GM19025 (cell line): ENCODE data around the gene JAKMIP1.
A peak's percentile ranks its signal among the peaks of the same experiment; 100 is the strongest.

Source experiments
- ATAC-seq: cut with Tn5 transposase; IDR thresholded peaks from one replicate; pipeline ENCODE4 v1.9.1; 2021; ENCODE audit warnings: mild to moderate bottlenecking, low read depth, moderate library complexity; ENCODE audit not compliant: unreplicated experiment

JAKMIP1 gene

DNA sequence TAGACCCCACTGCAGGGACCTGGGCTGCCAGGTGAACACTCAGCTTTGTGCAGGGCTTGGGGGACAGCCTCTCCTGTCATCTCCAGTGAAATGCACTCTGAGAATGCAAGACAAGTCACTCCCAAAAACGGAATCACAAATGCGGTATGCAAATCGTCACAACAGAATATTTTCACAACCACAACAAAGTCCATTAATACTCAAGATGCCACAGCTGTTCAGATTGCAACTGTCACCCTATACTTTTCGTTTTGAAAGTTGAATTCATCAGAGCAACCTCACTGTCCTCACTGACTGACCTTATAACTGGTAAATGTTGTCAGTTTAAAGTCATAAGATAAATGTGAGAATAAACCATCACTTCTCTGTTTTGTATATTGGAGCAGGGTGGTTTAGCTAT is 16.6 kb downstream of the JAKMIP1 start:
- peak; percentile 42 for ATAC-seq

DNA sequence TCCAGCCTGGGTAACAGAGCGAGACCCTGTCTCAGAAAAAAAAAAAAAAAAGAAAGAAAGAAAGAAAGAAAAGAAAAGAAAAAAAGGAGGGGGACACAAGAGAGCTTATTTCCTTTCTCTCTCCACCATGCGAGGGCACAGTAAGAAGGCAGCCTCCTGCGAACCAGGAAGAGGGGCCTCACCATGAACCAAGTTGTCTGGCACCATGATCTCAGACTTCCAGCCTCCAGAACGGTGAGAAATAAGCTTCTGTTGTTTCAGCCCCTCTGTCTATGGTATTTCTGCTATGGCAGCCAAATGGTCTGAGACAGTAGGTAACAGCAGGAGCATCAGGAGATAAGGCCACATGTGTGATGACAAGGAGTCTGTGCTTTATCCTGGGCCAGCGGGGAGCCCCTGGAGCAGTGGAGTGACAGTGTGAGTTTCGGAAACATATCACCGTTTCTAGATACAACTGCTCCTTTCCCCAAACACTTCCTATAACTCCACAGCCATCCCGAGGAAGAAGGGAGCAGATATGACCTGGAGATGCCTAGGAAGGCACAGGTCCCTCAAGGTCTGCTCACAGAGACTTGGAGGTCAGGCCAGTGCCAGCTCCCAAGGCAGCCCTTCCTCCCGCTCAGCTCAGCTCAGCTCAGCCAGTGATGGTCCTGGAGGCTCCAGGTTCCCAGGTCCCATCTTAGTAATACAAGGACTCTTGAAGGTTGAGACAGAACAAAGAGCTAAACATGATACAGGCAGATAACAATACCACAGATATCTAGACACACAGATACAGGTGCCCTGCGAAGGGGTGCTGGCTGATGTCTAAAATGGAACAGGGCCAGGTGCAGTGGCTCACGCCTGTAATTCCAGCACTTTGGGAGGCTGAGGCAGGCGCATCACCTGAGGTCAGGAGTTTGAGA is 17.7 kb downstream of the JAKMIP1 start:
- no peak for ATAC-seq

DNA sequence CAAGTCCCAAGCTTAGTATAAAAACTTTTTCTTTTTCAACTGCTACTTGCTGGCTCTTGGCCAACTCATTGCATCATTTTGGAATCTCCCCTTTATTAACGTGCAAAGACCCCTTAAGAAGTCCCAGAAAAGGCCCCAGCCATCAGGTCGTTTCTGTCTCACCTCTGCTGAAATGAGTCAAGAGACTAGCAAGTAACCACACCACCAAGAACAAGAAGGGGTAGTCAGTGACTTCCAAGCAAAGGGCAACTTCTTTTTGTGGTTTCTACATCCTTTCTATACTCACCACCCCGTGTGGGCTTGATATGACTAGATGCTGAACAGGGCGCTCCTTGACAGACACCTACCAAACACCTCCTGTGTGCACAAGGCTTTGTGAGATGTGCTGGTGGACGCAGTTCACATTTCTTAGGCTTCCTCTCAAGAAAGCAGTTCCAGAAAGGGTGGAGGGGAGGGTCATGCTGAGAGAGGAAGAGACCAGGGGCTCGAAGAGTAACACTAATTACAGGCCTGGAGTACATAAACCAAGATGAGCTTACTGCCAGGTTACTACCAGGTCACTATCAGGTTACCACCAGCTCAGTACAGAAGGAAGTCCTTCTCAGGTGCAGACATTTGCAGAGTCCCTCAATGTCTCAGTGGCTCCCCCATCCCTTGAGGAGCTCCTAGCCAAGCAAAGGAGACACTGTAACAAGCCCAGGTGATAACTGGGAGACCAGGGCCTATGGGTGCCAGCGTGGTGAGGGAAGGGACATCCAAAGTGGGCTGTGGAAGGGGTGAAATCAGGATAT is 19.3 kb downstream of the JAKMIP1 start:
- ATAC-seq, result peak; percentile 79

DNA sequence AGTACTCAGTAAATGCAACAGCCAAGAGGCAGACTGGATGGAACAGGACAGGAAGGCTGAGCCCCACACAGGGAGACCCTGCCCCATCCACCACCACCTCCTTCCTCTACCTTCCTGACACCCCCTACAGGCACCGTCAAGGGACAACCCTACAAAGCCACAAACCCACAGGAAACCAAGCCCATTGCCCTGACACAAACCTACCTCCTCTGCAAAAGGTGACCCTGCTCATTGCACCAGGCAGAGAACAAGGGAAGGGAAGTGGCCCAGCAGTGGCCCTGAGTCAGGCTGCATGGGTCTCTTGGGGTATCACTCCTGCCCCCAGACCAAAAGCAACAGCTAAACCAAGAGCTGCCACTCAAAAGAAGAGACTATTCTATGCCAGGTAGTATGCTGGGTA is 21.0 kb downstream of the JAKMIP1 start:
- ATAC-seq, result no peak

DNA sequence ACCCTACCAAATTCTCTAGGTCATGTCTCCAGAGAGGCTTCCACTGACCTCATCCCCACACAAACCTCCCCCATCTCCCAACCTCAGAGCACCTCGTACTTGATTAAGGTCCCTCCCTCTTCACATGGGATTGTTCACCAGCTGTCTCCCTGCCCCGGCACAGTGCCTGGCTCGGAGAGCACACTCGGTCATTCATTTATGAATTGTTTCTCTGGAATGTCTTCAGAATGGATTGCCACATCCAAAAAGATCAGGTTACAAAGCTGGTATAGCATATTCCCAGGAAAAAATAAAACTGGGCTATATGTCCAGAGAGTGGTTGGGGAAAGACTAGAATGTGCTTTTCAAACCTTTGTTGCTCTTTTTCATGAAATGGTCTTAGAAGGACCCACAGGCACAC is 21.6 kb downstream of the JAKMIP1 start:
- ATAC-seq, result no peak

DNA sequence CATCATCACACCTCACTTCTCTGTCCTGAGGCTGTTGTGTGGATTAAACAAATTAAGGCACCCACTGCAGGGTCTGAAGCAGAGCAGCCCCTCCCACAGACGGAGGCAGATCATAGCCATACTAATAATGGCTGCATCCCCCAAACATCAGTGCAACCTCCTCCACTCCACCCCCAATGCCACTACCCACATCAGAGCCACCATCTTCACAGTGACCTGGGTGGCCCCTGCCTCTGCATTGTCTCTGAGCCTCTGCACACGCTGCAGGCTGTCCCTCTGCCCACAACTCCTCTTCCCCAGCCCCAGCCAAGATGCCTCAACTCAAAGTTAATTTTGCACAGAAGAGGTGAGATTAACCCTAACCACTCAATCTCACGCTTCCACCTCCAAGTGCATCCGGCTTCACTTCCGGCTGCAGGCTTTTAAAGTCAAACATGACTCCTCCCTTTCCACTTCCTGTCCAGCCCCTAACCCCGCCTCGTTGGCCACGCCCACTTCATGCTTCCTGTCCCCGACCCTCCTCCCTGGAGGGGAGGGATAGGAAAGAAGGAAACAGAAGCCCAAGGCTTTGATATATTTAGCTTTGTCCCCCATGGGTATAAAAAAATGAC is 22.7 kb downstream of the JAKMIP1 start:
- ATAC-seq, result no peak

DNA sequence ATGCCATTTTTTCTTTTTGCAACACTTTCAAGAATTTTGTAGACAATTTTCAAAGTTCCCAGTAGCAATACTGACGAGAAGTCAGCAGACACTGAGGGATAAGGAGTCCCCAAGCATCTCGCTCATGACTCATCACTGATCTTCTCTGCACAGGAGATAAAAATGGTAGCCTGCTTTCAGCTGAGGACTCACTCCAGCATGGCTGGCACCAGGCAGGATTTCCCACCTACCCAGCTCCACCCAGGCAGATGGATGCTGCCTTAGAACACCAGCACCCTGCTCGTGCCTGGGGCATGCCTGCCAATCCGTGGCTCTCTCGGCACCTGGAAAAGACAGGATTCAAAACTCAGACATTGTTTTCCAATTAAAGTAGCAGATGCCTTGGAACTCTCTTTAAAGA is 24.9 kb downstream of the JAKMIP1 start:
- no peak for ATAC-seq

DNA sequence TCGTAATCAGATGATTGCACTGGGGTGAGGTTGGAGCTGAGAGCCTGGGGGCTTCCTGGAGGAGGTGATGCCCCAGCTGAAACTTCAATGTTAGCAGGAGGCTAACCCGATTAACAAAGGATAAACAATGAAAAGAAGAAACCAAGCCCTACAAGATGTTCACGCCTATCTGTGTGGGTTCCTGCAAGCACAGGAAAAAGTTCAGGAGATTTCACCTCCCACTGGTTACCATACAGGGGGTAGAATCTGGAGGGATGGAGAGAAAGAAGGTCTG is 27.5 kb downstream of the JAKMIP1 start:
- no peak for ATAC-seq

DNA sequence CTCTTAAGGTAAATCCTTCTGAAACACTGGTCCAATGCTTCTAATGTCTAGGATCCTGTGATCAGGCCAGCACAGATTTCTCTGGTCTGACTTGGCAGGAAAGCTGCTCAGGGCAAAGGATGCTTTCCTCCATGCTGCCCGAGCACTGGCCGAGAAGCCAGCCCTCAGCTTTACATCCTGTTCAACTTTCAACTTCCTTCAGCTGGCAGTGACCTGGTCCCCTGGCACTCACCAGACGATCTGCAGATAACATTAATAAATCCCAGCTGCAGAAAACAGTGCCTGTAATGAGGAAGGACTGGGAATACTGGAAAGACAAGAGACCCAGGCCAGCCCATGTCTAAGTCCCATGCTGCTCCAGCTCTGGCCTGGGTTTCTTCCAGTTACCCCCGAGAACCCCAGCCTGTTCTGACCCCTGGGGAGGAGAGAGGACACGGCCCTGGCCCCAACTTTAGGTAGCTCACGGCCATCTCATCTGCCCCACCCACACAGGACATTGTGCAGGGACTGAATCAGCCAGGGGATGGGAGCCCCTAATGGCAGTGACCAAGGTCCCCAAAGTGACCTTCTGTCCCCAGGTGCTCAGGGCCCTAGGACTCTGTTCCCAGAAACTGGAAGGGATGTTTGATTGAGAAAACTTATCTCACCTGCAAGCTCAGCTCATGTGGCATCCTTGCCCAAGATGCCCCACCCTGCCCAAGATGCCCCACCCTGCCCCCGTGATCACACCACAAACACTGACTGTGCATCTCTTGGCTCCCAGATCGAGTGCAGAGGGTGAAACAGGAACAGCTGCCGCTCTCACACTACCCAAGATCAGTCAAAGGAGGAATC is 28.0 kb downstream of the JAKMIP1 start:
- ATAC-seq, result no peak

DNA sequence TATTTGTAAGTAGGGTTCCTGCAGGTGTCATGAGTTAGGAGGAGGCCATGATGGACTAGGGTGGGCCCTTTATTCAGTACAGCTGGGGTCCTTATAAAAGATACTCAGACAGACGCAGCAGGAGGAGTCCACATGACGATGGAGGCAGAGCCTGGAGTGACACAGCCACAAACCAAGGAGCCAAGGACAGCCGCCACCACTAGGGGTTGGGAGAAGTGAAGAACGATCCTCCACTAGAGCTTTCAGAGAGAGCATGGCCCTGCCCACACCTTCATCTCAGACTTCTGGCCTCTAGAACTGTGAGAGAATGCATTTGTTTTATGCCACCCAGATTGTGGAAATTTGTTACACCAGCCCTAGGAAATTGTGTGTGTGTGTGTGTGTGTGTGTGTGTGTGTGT is 31.1 kb downstream of the JAKMIP1 start:
- no peak for ATAC-seq

DNA sequence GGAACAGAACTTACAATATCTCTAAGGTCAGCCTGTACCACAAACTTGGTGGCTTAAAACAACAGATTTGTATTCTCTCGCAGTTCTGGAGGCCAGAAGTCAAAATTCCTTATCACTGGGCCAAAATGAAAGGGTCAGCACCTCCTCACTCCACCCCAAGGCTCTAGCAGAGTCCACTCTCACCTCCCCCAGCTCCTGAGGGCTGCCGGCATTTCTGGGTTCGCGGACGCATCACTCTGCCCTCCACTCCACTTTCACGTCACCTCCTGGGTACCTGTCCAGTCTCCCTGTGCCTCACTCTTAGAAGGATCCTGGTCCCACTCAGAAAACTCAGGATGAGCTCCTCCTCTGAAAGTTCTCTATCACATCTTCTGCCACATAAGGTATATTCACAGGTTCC is 34.6 kb downstream of the JAKMIP1 start:
- no peak for ATAC-seq

DNA sequence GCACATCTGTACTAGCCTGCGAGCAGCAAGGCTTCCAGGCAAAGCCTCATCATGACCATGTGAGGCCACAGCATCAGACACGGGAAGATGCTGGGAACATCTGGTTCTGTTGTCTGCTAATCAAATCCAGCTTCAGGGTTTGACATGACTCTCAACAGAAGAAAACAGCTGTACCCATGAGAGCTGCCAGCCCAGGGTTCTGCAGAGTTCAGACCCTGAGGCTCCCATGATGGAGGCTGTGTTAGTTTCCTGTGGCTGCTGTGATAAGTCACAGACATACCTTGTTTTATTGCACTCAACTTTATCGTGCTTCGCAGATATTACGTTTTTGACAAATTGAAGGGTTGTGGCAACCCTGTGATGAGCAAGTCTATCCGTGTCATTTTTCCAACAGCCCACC is 37.5 kb downstream of the JAKMIP1 start:
- no peak for ATAC-seq

DNA sequence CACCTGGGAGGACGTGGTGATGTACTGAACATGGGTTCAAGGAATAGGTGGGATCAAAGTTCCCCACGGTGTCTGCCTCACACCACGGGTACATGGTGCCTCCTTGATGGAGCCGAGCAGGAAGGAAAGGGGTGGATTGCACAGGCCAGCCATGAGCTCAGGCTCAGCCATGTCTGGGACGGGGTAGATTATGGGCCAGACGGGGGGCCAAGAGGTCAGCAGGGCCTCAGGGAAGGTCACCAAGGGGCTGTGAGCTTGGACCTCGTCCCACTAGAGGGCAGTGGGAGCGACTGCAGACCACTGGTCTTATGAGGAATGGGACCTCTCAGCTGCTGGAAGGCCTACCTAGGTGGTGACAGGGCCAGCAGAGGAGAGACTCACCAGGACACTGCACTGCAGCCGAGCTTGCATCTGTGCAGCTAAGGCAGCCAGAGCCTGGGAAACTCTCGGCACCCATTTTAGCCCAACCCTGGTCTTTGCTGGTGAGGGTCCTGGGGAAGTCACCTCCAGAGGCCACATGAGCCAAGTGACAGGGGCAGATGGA is 38.4 kb downstream of the JAKMIP1 start:
- no peak for ATAC-seq

DNA sequence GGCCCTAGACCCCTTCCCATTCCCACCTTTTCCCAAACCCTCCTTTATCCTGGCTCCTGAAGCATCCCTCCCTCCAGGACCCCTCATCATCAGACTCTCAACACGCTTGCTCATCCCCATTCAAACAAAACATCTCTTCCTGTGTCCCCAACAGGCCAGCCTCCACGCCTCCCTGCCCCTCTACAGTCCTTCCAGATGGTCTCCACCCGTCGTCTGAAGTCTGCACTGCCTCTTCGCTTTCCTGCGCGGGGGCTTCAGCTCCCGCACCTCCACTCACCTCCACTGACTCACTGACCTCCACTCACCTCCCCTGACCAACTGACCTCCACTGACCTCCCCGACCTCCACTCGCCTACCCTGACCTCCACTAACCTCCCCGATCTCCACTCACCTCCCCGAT is 39.8 kb downstream of the JAKMIP1 start:
- no peak for ATAC-seq

DNA sequence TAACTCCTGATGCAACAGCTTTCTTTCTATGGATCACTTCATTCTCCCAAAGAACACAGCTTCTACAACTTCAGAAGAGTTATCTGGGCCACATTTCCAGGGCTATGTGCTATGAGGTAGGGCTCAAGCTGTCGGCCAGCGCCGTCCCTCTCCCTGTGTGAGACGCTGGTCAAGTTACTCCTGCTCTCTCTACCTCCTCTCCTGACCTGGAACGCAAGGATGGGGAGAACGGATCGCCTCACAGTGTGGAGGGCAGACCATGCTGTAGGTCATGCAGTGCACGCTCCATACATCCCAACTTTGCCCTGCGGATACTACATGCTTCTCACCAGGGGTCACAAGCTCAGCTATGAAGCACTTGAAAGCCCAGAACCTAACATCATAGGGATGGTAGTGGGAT is 42.4 kb downstream of the JAKMIP1 start:
- ATAC-seq, result no peak

DNA sequence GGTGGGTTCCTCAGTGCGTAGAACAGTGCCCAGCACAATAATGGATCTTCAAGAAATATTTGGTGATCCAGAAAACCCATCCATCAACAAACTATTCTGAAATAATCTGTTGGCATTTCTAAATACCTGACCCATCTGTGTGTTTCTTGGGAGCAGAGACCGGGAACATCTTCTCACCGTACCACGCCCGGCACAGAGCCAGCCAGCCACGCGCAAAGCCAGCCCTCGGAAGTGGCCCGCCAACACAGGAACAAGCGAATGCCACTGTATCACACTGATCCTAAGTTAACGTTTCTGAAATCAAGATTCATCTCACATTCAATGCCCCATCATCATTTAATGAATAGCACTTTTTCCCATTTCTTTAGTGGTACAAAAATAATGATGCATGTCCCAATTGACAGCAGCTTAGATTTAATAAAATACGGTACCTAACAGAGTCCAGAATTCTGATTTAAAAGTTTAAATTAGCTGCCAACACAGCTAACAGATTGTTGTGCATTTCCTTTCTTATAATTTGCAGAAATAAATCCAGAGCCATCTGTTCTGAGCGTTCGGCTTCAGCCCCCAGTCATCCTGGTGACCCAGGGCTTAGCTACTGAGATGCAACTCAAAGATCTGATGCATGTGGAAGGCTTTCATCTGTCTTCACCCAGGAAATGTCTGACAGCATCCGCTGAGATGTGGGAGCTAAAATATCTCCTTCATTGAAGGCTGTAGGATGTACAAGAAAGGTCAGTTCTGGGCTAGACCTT is 44.2 kb downstream of the JAKMIP1 start:
- no peak for ATAC-seq

DNA sequence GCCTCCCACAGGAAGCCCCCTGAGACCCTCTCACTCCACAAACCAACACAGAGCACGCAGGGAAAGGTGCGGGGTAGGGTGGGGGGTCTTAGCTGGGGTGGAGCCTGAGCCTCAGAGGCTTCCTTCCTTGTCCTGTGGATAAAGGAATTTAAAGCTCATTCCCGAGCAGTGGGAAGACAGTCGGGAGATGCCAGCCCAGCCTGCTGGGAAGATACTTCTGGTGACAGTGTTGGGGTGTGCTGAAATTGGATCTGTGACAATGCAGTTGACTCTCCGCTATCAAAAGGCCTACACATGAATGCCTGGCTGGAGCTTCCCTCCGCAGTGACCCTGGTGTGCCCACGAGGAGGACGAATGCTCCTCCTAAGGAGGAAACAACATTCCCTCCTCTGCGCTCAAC is 45.5 kb downstream of the JAKMIP1 start:
- no peak for ATAC-seq

DNA sequence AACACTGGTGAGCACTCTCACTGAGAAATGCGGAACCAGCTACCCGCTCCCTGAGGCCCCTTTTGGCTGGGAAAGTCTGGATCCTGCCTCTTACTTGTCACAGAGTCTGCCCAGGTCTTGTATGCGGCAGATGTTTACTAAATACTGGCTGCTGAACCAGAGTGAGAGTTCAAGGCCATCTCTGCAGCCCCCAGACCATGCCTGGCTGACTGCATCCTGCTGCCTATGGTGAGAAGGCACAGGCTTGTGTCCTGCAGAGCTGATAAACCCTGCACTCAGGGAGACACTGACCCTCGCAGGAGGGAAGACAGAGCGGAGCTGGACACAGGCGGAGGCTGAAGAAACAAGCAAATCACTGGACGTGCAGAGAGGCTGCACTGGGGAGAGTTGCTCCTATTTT is 46.5 kb downstream of the JAKMIP1 start:
- ATAC-seq, result no peak

DNA sequence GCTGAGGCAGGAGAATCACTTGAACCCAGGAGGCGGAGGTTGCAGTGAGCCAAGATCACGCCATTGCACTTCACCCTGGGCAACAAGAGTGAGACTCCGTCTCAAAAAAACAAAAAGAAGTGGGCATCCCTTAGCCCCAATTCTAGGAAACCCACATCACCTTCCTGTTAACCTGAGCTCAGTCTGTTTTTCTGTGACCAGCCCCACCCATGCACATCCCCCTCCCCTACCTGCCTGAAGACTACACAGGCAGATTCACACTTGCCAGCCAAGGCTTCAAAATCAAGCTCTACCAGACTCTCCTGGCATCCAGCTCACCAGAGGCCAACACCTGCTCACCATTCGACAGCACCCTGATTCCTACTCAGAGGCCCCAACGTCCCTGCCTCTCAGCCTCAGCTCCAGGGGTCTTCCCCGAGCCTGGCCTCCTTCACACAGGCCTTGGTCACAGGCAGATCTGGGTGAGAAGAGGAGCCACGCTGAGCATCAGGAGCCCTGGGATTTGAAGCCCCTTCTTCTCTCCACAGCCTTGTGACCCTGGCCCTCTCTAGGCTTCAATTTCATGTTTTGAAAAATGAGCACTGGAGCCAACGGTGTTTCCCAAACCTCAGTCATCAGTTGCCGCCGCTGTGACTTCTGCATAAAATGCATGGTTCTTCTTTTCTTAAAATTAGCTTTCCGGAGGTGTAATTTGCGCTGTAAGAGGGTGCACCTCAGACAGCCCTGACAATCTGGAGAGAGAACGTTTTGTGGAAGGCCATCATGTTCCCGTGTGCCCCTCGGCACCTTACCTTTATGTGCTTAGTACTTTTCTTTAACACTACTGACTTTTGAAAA is 47.3 kb downstream of the JAKMIP1 start:
- no peak for ATAC-seq
